CD14-positive monocyte (primary cell): ENCODE results near the gene ZNF740. TPM values are rescaled to one million over a fixed set of nuclear protein-coding genes. Genes with fewer than 3 reads are reported as not detected.

Experiments
- DNase-seq, 3 donors: peaks; one replicate each; pipeline ENCODE4 v3.0.0-alpha.2; 2011 to 2022
- H2AFZ ChIP-seq: 2 replicates; pipeline ENCODE4 v1.6.0; 2012; ENCODE audit warnings: mild to moderate bottlenecking, low read depth, low read length, inconsistent platforms; ENCODE audit not compliant: insufficient read depth, poor library complexity, severe bottlenecking
- H3K27ac ChIP-seq, 2 donors: 1 replicate in 1 of 2; 2 replicates in 1 of 2; pipeline ENCODE4 v1.5.1; 2012 to 2013; ENCODE audit warnings: low read length in 2 of 2, control low read depth in 1 of 2, inconsistent platforms in 1 of 2, low read depth in 1 of 2, mild to moderate bottlenecking in 1 of 2
- H3K27me3 ChIP-seq, 2 donors: one replicate each; pipeline versions ENCODE4 v1.6.0 to v1.6.1; 2011 to 2013; ENCODE audit warnings: low read length in 2 of 2; ENCODE audit not compliant: control insufficient read depth in 2 of 2, insufficient read depth in 2 of 2
- H3K36me3 ChIP-seq, 2 donors: replicated peaks in 1 of 2; 1 replicate in 1 of 2; 2 replicates in 1 of 2; pipeline versions ENCODE4 v1.5.1 to v1.6.1; 2012 to 2013; ENCODE audit warnings: low read length in 2 of 2, control low read depth in 1 of 2, inconsistent platforms in 1 of 2, mild to moderate bottlenecking in 1 of 2; ENCODE audit not compliant: insufficient read depth in 2 of 2, control insufficient read depth in 1 of 2
- H3K4me1 ChIP-seq, 2 donors: 1 replicate in 1 of 2; 2 replicates in 1 of 2; pipeline versions ENCODE4 v1.5.1 to v1.6.1; 2012 to 2013; ENCODE audit warnings: low read length in 2 of 2, control low read depth in 1 of 2, inconsistent platforms in 1 of 2, mild to moderate bottlenecking in 1 of 2, moderate library complexity in 1 of 2; ENCODE audit not compliant: insufficient read depth in 2 of 2, control insufficient read depth in 1 of 2
- H3K4me2 ChIP-seq: replicated peaks from 2 replicates; pipeline ENCODE3; 2012; ENCODE audit warnings: low read length, moderate library complexity, mild to moderate bottlenecking; ENCODE audit not compliant: poor library complexity, severe bottlenecking; ENCODE audit errors: extremely low read depth
- H3K4me3 ChIP-seq, 3 experiments: fragments of 200-600 bp in 1 of 3; sonication (generic) in 1 of 3; replicated peaks in 1 of 3; 1 replicate in 2 of 3; 2 replicates in 1 of 3; pipeline ENCODE4 v1.5.1; 2011 to 2013; ENCODE audit warnings: low read length in 3 of 3, mild to moderate bottlenecking in 3 of 3, control low read depth in 2 of 3, low read depth in 2 of 3, inconsistent platforms in 1 of 3, moderate library complexity in 1 of 3
- H3K79me2 ChIP-seq: 2 replicates; pipeline ENCODE4 v1.6.0; 2012; ENCODE audit warnings: mild to moderate bottlenecking, control low read depth, inconsistent platforms, low read length, moderate library complexity; ENCODE audit not compliant: insufficient read depth
- H3K9ac ChIP-seq: 2 replicates; pipeline ENCODE4 v1.6.0; 2017; ENCODE audit warnings: low read length, mild to moderate bottlenecking; ENCODE audit not compliant: insufficient read depth, poor library complexity, severe bottlenecking
- H3K9me3 ChIP-seq, 2 donors: replicated peaks in 1 of 2; 1 replicate in 1 of 2; 2 replicates in 1 of 2; pipeline versions ENCODE4 v1.5.1 to v1.6.1; 2012 to 2013; ENCODE audit warnings: low read length in 2 of 2, control low read depth in 1 of 2; ENCODE audit not compliant: control insufficient read depth in 1 of 2, insufficient read depth in 1 of 2
- H4K20me1 ChIP-seq: 2 replicates; pipeline ENCODE4 v1.6.0; 2012; ENCODE audit warnings: mild to moderate bottlenecking, low read length, control low read depth, moderate library complexity; ENCODE audit not compliant: insufficient read depth
- H3K27ac Mint-ChIP-seq, 7 donors: one replicate each; pipeline ENCODE4 v1.8.0; 2020; ENCODE audit warnings: mild to moderate bottlenecking in 7 of 7, mixed read lengths in 7 of 7, moderate library complexity in 6 of 7, inconsistent platforms in 2 of 7
- H3K27me3 Mint-ChIP-seq, 3 donors: one replicate each; pipeline ENCODE4 v1.8.0; 2021 to 2022; ENCODE audit warnings: low read depth in 3 of 3, mild to moderate bottlenecking in 3 of 3, mixed read lengths in 3 of 3, moderate library complexity in 3 of 3, inconsistent platforms in 1 of 3
- H3K36me3 Mint-ChIP-seq, 2 donors: one replicate each; pipeline ENCODE4 v1.8.0; 2020; ENCODE audit warnings: mixed read lengths in 2 of 2, inconsistent platforms in 1 of 2, mild to moderate bottlenecking in 1 of 2
- H3K4me1 Mint-ChIP-seq: one replicate; pipeline ENCODE4 v1.8.0; 2020; ENCODE audit warnings: mild to moderate bottlenecking, mixed read lengths
- H3K4me3 Mint-ChIP-seq, 2 donors: one replicate each; pipeline ENCODE4 v1.8.0; 2020; ENCODE audit warnings: mild to moderate bottlenecking in 2 of 2, mixed read lengths in 2 of 2, moderate library complexity in 1 of 2
- H3K9me3 Mint-ChIP-seq, 7 donors: one replicate each; pipeline ENCODE4 v1.8.0; 2020 to 2022; ENCODE audit warnings: mixed read lengths in 7 of 7, mild to moderate bottlenecking in 6 of 7, moderate library complexity in 6 of 7, inconsistent platforms in 2 of 7
- CTCF ChIP-seq: fragments of 200-600 bp; IDR thresholded peaks from one replicate; pipeline ENCODE4 v1.8.0; 2022; ENCODE audit warnings: antibody characterized with exemption, mild to moderate bottlenecking
- WGBS: methylation state at CpG from one replicate; pipeline ENCODE4 v1.1.5; 2013; ENCODE audit warnings: missing lambda C conversion rate; ENCODE audit not compliant: insufficient coverage; 5-methylcytosine and 5-hydroxymethylcytosine counted together
- intact Hi-C, 2 donors: fragments of 100-400 bp; cut with micrococcal nuclease; formaldehyde crosslinking; loops; one replicate each; pipeline versions ENCODE4 v1.15.0 to v1.15.1; 2023
- polyA plus RNA-seq, 3 donors: library from polyadenylated mRNA; depleted of rRNA in 1 of 3; unstranded in 2 of 3; stranded (reverse) in 1 of 3; fragments of 300-500 nt in 2 of 3; fragments of >200 nt in 1 of 3; fragmentation: Illumina TruSeq in 2 of 3; gene quantifications; 1 replicate in 2 of 3; 2 replicates in 1 of 3; pipeline ENCODE4 v1.2.3, GENCODE V29; 2012 to 2021

ZNF740 gene
- polyA plus RNA-seq, 3 donors = 0.74 to 15.4 (median 1.3) TPM

DNA sequence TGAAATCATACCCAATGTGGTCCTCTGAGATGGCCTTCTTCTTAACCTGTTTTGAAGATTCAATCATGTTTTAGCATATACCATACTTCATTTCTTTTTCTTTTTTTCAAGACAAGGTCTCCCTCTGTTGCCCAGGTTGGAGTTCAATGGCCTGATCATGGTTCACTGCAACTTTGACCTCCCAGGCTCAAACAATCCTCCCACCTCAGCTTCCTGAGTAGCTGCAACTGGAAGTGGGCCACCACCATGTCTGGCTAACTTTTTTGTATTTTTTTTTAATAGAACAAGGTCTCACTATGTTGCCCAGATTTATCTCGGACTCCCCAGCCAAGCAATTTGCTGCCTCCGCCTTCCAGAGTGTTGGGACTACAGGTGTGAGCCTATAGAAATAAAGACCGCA lies 46.8 kb upstream of the ZNF740 start:
- H2AFZ ChIP-seq = no peak overlapping the region
- WGBS = no CpG with 5 or more reads among the region's 3 CpGs
- H3K27ac ChIP-seq = no peak overlapping the region
- no peak overlapping the region for H3K27ac Mint-ChIP-seq
- H3K9me3 ChIP-seq = peaks cover under 1 to 11% of the 10 kb centered on the region in 2 donors
- peaks cover 7 to 19% (median 17%) of the 10 kb centered on the region in 7 donors for H3K9me3 Mint-ChIP-seq
- H3K36me3 Mint-ChIP-seq = no peaks in the 10 kb centered on the region
- DNase-seq = no peak
- no peak overlapping the region for H3K4me3 Mint-ChIP-seq
- H3K9ac ChIP-seq = no peak overlapping the region
- no peak for TF ChIP-seq CTCF
- H3K36me3 ChIP-seq = no peaks in the 10 kb centered on the region
- H4K20me1 ChIP-seq = no peaks in the 10 kb centered on the region
- H3K27me3 ChIP-seq = no peaks in the 10 kb centered on the region
- no peaks in the 10 kb centered on the region for H3K79me2 ChIP-seq
- intact Hi-C loops = no loop called here
- no peak overlapping the region for H3K4me2 ChIP-seq
- peaks cover 27% of the 10 kb centered on the region in 2 donors for H3K4me1 ChIP-seq
- no peak overlapping the region for H3K4me3 ChIP-seq
- H3K4me1 Mint-ChIP-seq = peaks cover 27% of the 10 kb centered on the region
- peaks cover 0 to 3% (median 2%) of the 10 kb centered on the region in 3 donors for H3K27me3 Mint-ChIP-seq

DNA sequence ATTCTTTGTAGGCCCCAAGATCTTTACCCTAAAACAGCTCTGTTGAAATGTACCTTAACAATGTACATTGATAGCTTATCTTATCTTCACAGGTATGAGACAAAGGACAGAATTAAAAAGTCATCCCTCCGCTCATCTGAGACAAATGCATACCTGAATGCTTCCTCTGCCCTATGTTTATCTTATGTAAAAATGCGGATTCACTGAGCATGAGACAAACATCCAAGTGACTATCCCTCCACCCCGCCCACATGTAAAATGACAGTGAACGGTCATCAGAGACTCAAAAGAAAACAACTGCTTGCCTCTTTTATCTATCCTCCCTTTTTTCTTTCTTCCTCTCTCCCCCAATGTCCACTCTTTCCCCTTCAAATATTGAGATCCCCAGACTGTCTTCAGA lies 37.2 kb upstream of the ZNF740 start:
- Mint-ChIP-seq H3K4me3 (no peak overlapping the region), H3K36me3 (no peaks in the 10 kb centered on the region), H3K4me1 (no peaks in the 10 kb centered on the region), H3K27me3 (peaks cover 0 to 6% (median 3%) of the 10 kb centered on the region in 3 donors), H3K27ac (no peak overlapping the region), H3K9me3 (peaks cover 10 to 25% (median 16%) of the 10 kb centered on the region in 7 donors)
- no peak overlapping the region for H3K9ac ChIP-seq
- no peaks in the 10 kb centered on the region for H3K36me3 ChIP-seq
- H2AFZ ChIP-seq = no peak overlapping the region
- H3K9me3 ChIP-seq = peaks cover 13 to 20% of the 10 kb centered on the region in 2 donors
- no peak for DNase-seq
- H3K27ac ChIP-seq = no peak overlapping the region
- WGBS = 100% methylated on average over 3 of the region's 4 CpGs
- TF ChIP-seq CTCF = no peak
- H3K4me3 ChIP-seq = no peak overlapping the region
- H3K27me3 ChIP-seq = no peaks in the 10 kb centered on the region
- H3K4me1 ChIP-seq = no peaks in the 10 kb centered on the region
- H3K4me2 ChIP-seq = no peak overlapping the region
- H4K20me1 ChIP-seq = no peaks in the 10 kb centered on the region
- H3K79me2 ChIP-seq = no peaks in the 10 kb centered on the region
- intact Hi-C loops = no loop called here
